EL (cell line): ENCODE results near the gene ATOX1.
A peak's percentile ranks its signal among the peaks of the same experiment; 100 is the strongest.
"Not testable (repeated sequence)": the region's sequence is repeated elsewhere in the genome, so short reads cannot be mapped to it uniquely, and the experiment has no call there.

Experiments
- DNase-seq: peaks from one replicate; pipeline ENCODE4 v3.0.0-alpha.2; 2016

The ATOX1 gene

DNA sequence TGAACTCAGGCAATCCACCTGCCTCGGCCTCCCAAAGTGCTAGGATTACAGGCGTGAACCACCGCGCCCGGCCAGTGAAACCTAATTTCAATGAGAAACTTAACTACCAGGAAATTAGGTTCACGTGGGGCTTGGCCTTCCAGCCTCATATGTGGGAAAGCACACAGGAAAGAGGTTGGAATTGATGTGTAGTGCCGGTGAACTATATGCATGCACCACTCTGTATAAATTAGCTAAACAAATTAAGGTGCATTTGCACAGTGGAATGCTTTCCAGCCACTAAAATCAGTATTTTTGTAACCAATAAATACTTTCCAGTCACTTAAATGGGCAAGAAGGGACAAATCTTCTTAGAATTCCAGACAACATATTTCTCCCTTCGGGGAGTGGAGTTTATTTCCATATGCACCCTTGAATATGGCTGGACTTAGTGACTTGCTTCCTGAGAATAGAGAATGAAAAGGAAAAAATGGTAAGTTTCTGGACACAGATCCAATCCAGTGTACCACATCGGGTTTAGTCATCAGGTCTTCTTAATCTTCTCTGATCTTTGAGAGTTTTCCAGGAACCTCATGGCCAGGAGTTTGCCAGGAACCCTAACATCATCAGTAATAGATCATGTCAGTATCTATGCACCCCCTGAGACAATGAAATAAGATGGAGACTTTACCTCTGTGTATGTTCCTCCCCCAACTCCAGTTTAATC is 24.9 kb downstream of the ATOX1 start:
- DNase-seq = peak; percentile 39

GRCh38 chr5:151730381-151730780 is 28.1 kb downstream of the ATOX1 start:
- DNase-seq = no peak

DNA sequence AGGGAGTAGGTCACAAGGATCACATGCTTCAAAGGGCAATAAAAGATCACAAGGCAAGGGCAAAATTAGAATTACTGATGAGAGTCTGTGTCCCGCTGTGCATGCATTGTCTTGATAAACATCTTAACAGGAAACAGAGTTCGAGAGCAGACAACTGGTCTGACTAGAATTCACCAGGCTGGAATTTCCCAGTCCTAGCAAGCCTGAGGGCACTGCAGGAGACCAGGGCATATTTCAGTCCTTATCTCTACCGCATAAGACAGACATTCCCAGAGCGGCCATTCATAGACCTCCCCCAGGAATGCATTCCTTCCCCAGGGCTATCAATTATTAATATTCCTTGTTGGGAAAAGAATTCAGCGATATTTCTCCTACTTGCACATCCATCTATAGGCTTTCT is 28.8 kb downstream of the ATOX1 start:
- peak; percentile 38 for DNase-seq

DNA sequence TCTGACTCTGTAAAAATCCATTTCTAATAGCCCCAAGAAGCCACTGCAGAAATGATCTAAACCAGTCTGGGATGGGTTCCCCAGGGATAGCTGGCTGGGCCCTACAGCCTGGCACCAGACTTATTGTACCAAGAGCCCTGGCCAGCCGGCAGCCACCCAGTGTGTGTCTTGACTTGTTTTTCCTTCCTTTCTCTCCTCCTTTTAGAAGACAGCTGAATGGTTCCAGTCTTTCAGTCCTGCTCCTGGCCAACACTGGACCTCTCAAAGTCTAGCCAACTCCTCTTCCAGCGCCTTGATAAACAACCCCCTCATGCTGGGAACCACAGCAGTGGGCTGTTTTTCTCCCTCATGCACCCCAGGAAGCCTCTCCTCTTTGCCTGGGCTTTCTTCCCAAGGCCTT is 34.1 kb downstream of the ATOX1 start:
- no peak for DNase-seq

DNA sequence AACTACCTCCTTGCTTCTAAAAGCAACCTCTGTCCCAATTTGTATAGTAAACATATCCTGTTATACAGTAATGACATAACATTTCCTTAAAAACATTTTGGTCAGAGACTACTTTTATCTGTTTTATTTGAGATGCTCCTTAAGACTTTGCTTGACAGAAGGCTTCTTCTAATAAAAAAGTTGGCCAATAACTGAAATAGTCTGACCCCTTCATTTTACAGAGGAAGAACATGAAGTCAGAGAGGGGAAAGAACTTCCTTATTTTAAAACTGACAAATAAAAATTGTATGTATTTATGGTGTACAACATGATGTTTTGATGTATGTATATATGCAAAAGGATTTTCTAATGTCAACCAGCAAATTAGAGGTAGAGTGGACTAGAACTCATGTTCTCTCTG is 35.9 kb downstream of the ATOX1 start:
- no peak for DNase-seq

- DNase-seq = no peak
Observed at GRCh38 chr5:151721812-151722391, 36.5 kb downstream of the ATOX1 start.

GRCh38 chr5:151721087-151721646 is 37.3 kb downstream of the ATOX1 start:
- DNase-seq = no peak

- DNase-seq = no peak
Observed at GRCh38 chr5:151720215-151720614, 38.2 kb downstream of the ATOX1 start.

- DNase-seq = peak; percentile 66
Observed at GRCh38 chr5:151719228-151720000, 39.0 kb downstream of the ATOX1 start.

DNA sequence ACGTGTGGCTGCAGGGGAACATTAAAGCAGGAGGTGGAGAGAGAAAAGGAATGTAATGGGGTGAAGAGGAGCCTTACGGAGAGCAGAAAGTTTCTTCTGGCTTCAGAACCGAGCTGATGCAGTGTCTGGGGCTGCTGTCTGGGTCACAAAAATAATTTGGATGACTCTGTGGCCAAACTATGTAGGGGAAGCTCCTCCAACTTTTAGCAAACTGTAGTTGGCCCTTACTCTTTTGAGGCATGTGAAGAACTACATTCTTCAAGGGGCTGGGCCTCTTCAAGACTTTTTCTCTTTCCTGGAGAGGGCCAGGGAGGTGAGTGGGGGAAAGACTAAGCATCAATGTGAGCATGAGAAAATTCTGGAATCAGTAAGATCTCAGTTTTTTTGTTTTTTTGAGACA is 39.8 kb downstream of the ATOX1 start:
- peak; percentile 67 for DNase-seq

GRCh38 chr5:151718153-151718552 is 40.3 kb downstream of the ATOX1 start:
- DNase-seq = peak; percentile 52

DNA sequence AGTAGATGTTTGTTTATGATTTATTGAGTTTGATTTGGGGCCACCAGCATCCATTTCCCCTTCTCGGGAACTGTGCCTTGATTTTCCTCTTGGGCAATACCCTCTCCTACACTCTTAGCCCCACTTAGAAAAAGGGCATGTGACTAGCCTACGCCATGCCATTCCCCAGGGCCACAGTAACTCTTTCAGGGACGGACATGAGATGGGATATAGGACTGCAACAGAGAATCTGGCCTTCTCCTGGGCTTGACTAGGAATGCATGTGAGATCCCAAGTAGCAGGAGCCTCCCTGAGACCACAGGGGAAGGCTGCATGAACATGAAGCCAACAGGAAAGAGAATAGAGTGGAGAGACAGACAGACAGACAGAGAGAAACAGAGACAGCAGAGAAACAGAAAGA is 41.0 kb downstream of the ATOX1 start:
- DNase-seq = no peak

DNA sequence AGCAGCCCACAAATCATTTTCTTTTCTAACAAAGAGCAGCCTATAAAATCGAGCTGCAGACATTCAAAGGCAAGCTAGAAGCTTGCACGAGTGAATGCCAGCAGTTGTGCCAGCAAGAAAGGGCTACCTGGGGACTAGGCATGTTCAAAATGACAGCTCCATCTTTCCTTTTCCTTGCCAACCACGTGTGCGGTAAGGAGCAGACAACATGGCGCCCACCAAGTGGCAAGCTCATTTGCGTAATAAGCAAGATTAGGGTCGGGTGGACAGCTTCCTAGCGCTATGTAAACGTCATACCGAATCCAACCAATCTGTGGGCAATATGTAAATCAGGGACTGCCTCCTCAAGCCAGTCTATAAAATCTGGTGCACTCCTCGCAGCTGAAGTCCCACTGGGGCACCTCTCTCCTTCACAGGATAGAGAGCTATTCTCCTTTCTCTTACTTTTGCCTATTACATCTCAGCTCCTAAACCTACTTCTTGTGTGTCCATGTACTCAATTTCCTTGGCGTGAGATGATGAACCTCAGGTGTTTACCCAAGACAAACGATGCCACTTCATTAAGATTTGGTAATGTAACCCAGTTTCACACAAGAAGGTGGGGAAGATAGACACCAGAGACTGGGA is 49.2 kb downstream of the ATOX1 start:
- no peak for DNase-seq

GRCh38 chr5:151708126-151708525 is 50.3 kb downstream of the ATOX1 start:
- DNase-seq = peak; percentile 51

- no peak for DNase-seq
Observed at GRCh38 chr5:151707567-151707966, 50.9 kb downstream of the ATOX1 start.

DNA sequence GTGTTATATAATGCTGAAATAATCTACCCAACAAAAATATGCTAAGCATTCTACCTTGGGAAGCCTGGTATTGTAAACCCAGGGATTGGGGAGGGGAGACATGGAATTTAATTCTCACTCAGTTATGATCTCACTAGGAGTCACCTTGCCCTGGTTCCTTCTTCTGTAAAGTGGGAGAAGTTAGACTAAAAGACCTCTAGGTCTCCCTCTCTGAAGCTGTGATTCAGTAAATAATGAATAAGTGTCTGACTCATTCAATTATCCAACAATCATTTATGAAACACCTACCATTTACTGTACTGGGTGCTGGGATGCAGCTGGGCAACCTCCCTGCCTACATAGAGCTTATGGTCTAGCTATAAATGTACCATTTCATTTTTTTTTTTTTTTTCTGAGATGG is 51.5 kb downstream of the ATOX1 start:
- DNase-seq = no peak

GRCh38 chr5:151703780-151704179 is 54.7 kb downstream of the ATOX1 start:
- DNase-seq = no peak

- no peak for DNase-seq
Observed at GRCh38 chr5:151703227-151703626, 55.2 kb downstream of the ATOX1 start.

DNA sequence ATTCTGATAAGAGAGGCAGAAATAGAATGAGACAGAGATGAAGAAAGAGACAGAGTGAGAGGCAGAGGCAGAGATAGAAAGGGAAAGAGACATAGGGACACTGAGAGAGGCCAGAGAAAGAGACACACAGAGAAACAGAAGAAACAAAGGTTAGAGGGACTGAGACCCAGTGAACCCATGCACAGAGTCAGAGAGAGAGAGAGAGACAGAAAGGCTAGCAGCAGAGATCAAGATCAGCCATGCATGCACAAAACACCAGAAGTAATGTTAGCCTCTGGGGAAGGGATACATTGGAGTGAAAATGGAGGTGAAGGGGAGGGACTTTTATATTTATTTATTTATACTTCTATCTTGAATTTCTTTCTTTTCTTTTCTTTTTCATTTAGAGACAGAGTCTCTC is 57.6 kb downstream of the ATOX1 start:
- DNase-seq = no peak

DNA sequence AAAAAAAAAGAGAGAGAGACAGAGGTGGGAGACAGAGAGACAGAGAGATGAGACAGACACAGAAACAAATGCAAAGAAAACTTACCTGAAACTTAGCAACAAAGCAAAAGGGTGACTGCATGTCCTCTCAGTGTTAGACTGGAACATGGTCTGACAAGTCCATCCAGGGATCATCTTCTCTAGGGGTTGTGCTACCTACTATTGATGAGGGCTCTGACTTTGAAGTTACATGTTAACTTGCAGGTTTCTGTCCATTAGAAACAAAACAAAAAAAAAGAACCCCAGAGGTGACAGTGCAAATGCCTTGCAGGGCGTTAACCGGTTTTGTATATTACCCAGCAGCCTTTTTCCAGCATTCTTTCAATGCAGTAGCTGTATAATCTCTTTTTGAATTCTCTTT is 58.1 kb downstream of the ATOX1 start:
- no peak for DNase-seq

- DNase-seq = peak; percentile 100
Observed at GRCh38 chr5:151699071-151699901, 59.1 kb downstream of the ATOX1 start.

GRCh38 chr5:151698081-151698480 is 60.4 kb downstream of the ATOX1 start:
- DNase-seq = not testable (repeated sequence)
